PC-9 (cell line): ENCODE measurements around the gene UBXN6.

Experiments
- EZH2 ChIP-seq: fragments of 200-600 bp; sonication (generic); IDR thresholded peaks from 2 replicates; pipeline ENCODE4 v1.8.0; 2017; ENCODE audit warnings: antibody characterized with exemption, low read depth
- TF ChIP-seq, protein P1 (sequence below): fragments of 200-600 bp; sonication (generic); conservative IDR thresholded peaks from 2 replicates; pipeline ENCODE4 v1.6.1; 2017; ENCODE audit warnings: mixed run types, antibody characterized with exemption, mild to moderate bottlenecking, moderate library complexity

DNA sequence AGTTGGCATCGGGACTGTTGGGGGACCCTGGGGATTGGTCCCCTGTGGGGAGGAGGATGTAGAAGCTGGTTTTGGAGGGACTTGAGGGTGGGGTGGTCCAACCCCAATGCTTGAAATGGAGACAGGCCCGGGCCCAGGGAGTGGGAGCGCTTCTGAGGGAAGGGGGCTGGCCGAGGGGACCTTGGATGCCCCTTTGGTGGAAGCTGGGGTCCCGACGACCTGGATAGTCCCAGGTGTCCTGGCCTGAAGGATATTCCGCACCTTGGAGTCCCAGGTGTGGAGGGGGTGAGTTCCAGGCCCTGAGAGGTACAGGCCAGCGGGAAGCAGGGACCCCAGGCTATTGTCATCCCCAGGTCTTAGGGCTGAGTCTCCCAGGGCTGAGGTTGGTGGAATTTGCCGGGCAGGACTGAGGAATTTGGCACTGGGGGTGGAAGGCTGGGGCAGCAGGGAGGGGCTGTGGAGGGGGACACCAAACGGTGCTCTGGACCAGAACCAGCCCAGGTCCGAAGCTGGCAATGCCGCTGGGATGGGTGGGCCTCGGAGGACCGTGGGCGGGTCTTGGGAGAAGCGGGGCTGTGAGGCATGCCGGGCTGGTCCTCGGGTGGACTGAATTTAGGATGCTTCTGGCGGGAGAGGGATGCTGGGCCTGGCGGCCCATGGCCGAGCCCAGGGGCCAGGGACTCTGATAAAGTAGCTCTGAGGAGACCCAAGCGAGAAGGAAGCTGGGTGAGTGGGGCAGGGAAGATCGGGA, 16.3 kb upstream of the UBXN6 start:
- TF ChIP-seq, protein P1, sequence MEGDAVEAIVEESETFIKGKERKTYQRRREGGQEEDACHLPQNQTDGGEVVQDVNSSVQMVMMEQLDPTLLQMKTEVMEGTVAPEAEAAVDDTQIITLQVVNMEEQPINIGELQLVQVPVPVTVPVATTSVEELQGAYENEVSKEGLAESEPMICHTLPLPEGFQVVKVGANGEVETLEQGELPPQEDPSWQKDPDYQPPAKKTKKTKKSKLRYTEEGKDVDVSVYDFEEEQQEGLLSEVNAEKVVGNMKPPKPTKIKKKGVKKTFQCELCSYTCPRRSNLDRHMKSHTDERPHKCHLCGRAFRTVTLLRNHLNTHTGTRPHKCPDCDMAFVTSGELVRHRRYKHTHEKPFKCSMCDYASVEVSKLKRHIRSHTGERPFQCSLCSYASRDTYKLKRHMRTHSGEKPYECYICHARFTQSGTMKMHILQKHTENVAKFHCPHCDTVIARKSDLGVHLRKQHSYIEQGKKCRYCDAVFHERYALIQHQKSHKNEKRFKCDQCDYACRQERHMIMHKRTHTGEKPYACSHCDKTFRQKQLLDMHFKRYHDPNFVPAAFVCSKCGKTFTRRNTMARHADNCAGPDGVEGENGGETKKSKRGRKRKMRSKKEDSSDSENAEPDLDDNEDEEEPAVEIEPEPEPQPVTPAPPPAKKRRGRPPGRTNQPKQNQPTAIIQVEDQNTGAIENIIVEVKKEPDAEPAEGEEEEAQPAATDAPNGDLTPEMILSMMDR = no peak
- no peak for TF ChIP-seq EZH2
